Measurements from ENCODE around the gene TET3.

DNA sequence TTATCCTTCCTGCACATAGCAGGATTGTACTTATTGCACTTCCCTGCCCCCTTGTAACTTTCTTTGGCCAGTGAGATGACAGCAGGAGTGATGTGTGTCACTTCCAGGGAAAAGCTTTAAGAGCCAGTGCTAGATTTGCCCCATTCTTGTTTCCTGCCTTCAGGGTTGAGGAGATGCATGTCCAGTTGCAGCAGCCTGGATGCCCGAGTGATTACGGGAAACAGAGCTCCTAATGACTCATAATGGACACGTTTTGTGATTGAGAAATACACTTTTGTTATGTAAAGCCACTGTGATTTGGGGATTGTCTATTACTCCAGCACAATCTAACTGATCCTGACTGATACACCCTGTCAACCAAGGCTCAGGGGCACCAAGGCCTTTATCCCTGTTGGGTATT is 5.0 kb upstream of the TET3 start:
- no peak for TF ChIP-seq POLR2A (IDR thresholded peaks at IDR 0.05; ENCODE audit: low read length)
- TF ChIP-seq GATA1 (IDR thresholded peaks at IDR 0.05; ENCODE audit: low read depth, low read length) = no peak

Data from erythroblast (primary cell).